ENCODE data around the gene PPP1R3D. TPM values are rescaled to one million over a fixed set of nuclear protein-coding genes. Genes with fewer than 3 reads are reported as not detected.

Gene PPP1R3D
- total and polyA plus RNA-seq, 2 donors from 2014 or later = 4.2 to 7.6 TPM

- Histone ChIP-seq H3K36me3 (ENCODE audit: control insufficient read depth in 2 of 3, insufficient read depth in 3 of 3, low read length in 3 of 3) (no peaks in the 10 kb centered on the region), H3K4me1 (ENCODE audit: control insufficient read depth in 2 of 3, insufficient read depth in 2 of 3, low read depth in 1 of 3, low read length in 3 of 3) (no peaks in the 10 kb centered on the region), H3K9me3 (ENCODE audit: control insufficient read depth in 2 of 3, insufficient read depth in 1 of 3, low read length in 3 of 3) (no peaks in the 10 kb centered on the region), H3K27me3 (ENCODE audit: control insufficient read depth, insufficient read depth, low read length) (no peaks in the 10 kb centered on the region), H3K9ac (ENCODE audit: low read length in 3 of 3) (no peak overlapping the region), H3K4me3 (ENCODE audit: low read length in 3 of 3) (no peak overlapping the region), H3K27ac (ENCODE audit: low read depth in 2 of 2, low read length in 2 of 2) (no peak overlapping the region)
- FAIRE-seq (no peak), DNase-seq (peak in 1 of 5 donors; percentile 42)
- intact Hi-C loops (cut with DNase I) = no loop called here
- peak; percentile 31 for TF ChIP-seq CTCF (IDR thresholded peaks at IDR 0.05; ENCODE audit: borderline replicate concordance, extremely low read depth, insufficient read depth)
These were observed 15.2 kb upstream of the PPP1R3D start for GRCh38 chr20:59955131-59955796.

- Histone ChIP-seq H3K27me3 (ENCODE audit: control insufficient read depth, insufficient read depth, low read length) (no peaks in the 10 kb centered on the region), H3K4me1 (ENCODE audit: control insufficient read depth in 2 of 3, insufficient read depth in 2 of 3, low read depth in 1 of 3, low read length in 3 of 3) (no peaks in the 10 kb centered on the region), H3K9me3 (ENCODE audit: control insufficient read depth in 2 of 3, insufficient read depth in 1 of 3, low read length in 3 of 3) (no peaks in the 10 kb centered on the region), H3K36me3 (ENCODE audit: control insufficient read depth in 2 of 3, insufficient read depth in 3 of 3, low read length in 3 of 3) (peaks cover 0 to 2% (median 0%) of the 10 kb centered on the region in 3 donors), H3K9ac (ENCODE audit: low read length in 3 of 3) (no peak overlapping the region), H3K27ac (ENCODE audit: low read depth in 2 of 2, low read length in 2 of 2) (no peak overlapping the region), H3K4me3 (ENCODE audit: low read length in 3 of 3) (no peak overlapping the region)
- FAIRE-seq (no peak), DNase-seq (no peak)
- intact Hi-C loops (cut with DNase I) = no loop called here
- TF ChIP-seq CTCF (IDR thresholded peaks at IDR 0.05; ENCODE audit: borderline replicate concordance, extremely low read depth, insufficient read depth) = no peak
These were observed 14.6 kb upstream of the PPP1R3D start for GRCh38 chr20:59954718-59955117.

GRCh38 chr20:59949911-59950310 is 9.8 kb upstream of the PPP1R3D start:
- Histone ChIP-seq H3K9me3 (ENCODE audit: control insufficient read depth in 2 of 3, insufficient read depth in 1 of 3, low read length in 3 of 3) (no peaks in the 10 kb centered on the region), H3K4me1 (ENCODE audit: control insufficient read depth in 2 of 3, insufficient read depth in 2 of 3, low read depth in 1 of 3, low read length in 3 of 3) (peaks cover 0 to 3% (median 0%) of the 10 kb centered on the region in 3 donors), H3K27me3 (ENCODE audit: control insufficient read depth, insufficient read depth, low read length) (no peaks in the 10 kb centered on the region), H3K4me3 (ENCODE audit: low read length in 3 of 3) (no peak overlapping the region), H3K9ac (ENCODE audit: low read length in 3 of 3) (peak overlapping the region in 1 of 3 donors; percentile 31), H3K36me3 (ENCODE audit: control insufficient read depth in 2 of 3, insufficient read depth in 3 of 3, low read length in 3 of 3) (peaks cover 0 to 5% (median 0%) of the 10 kb centered on the region in 3 donors), H3K27ac (ENCODE audit: low read depth in 2 of 2, low read length in 2 of 2) (no peak overlapping the region)
- intact Hi-C loops (cut with DNase I) = no loop called here
- FAIRE-seq = no peak
- no peak for TF ChIP-seq CTCF (IDR thresholded peaks at IDR 0.05; ENCODE audit: borderline replicate concordance, extremely low read depth, insufficient read depth)
- no peak for DNase-seq
